Activated CD4-positive, alpha-beta T cell treated with anti-CD3 and anti-CD28 coated beads, Interleukin-2, amount 50 U/mL, for 4 hours (primary cell): ENCODE measurements around the gene C11orf16.

Experiments used
- DNase-seq, 2 experiments: peaks; one replicate each; pipeline ENCODE4 v3.0.0-alpha.2; 2020

C11orf16 gene

GRCh38 chr11:8878771-8879170 is 54.0 kb downstream of the C11orf16 start:
- no peak for DNase-seq

- DNase-seq: no peak
Observed at GRCh38 chr11:8873741-8874405, 58.9 kb downstream of the C11orf16 start.

- no peak for DNase-seq
Observed at GRCh38 chr11:8871962-8872361, 60.8 kb downstream of the C11orf16 start.

- no peak for DNase-seq
Observed at GRCh38 chr11:8871171-8871775, 61.5 kb downstream of the C11orf16 start.

- DNase-seq: no peak
Observed at GRCh38 chr11:8870411-8871170, 62.2 kb downstream of the C11orf16 start.
